Body of pancreas (tissue), 4 donors: ENCODE data around the gene IFNL1.
"Not testable (repeated sequence)": the region's sequence is repeated elsewhere in the genome, so short reads cannot be mapped to it uniquely, and the experiment has no call there.

ENCODE experiments used
- POLR2A ChIP-seq, 3 donors: fragments of 450-650 bp; IDR thresholded peaks; one replicate each; pipeline ENCODE4 v1.6.1; 2016; ENCODE audit warnings: antibody characterized with exemption in 3 of 3, mild to moderate bottlenecking in 2 of 3
- TF ChIP-seq, protein P1 (sequence below), 7 experiments: fragments of 450-650 bp in 4 of 7; fragments of 200-600 bp in 3 of 7; sonication (generic) in 3 of 7; IDR thresholded peaks; one replicate each; pipeline ENCODE4 v1.5.1; 2016 to 2019; ENCODE audit warnings: antibody characterized with exemption in 7 of 7

DNA sequence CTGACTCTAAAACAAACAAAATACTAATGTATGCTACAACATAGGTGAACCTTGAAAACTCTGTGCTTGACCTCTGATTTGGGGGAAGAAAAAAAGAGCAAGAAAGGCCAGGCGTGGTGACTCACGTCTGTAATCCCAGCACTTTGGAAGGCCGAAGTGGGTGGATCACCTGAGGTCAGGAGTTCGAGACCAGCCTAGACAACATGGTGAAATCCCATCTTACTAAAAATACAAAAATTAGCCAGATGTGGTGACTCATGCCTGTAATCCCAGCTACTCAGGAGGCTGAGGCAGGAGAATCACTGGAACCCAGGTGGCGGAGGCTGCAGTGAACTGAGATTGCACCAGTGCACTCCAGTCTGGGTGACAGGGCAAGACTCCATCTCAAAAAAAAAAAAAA is 22.3 kb upstream of the IFNL1 start:
- TF ChIP-seq, protein P1, sequence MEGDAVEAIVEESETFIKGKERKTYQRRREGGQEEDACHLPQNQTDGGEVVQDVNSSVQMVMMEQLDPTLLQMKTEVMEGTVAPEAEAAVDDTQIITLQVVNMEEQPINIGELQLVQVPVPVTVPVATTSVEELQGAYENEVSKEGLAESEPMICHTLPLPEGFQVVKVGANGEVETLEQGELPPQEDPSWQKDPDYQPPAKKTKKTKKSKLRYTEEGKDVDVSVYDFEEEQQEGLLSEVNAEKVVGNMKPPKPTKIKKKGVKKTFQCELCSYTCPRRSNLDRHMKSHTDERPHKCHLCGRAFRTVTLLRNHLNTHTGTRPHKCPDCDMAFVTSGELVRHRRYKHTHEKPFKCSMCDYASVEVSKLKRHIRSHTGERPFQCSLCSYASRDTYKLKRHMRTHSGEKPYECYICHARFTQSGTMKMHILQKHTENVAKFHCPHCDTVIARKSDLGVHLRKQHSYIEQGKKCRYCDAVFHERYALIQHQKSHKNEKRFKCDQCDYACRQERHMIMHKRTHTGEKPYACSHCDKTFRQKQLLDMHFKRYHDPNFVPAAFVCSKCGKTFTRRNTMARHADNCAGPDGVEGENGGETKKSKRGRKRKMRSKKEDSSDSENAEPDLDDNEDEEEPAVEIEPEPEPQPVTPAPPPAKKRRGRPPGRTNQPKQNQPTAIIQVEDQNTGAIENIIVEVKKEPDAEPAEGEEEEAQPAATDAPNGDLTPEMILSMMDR (IDR thresholded peaks at IDR 0.05), result not testable (repeated sequence)
- TF ChIP-seq POLR2A (IDR thresholded peaks at IDR 0.05), result not testable (repeated sequence)
